Stimulated activated CD8-positive, alpha-beta memory T cell treated with anti-CD3 and anti-CD28 coated beads, Interleukin-2, amount 100 ng/mL, for 1 hour (primary cell): ENCODE data around the gene SCLT1.

Experiments
- DNase-seq, 2 donors: peaks; one replicate each; pipeline ENCODE4 v3.0.0-alpha.2; 2020; ENCODE audit warnings: low read depth in 2 of 2

Gene SCLT1

GRCh38 chr4:128869776-128870509 lies 223.4 kb downstream of the SCLT1 start:
- no peak for DNase-seq

- DNase-seq = no peak
Observed at GRCh38 chr4:128868758-128869157, 224.6 kb downstream of the SCLT1 start.

- DNase-seq = no peak
Observed at GRCh38 chr4:128866691-128867090, 226.6 kb downstream of the SCLT1 start.

- no peak for DNase-seq
Observed at GRCh38 chr4:128866269-128866668, 227.1 kb downstream of the SCLT1 start.

GRCh38 chr4:128865132-128865531 lies 228.2 kb downstream of the SCLT1 start:
- DNase-seq = no peak

- DNase-seq = peak in 1 of 2 donors; percentile 47
Observed at GRCh38 chr4:128863312-128864075, 229.8 kb downstream of the SCLT1 start.

GRCh38 chr4:128862608-128863311 lies 230.6 kb downstream of the SCLT1 start:
- DNase-seq = no peak

GRCh38 chr4:128861856-128862518 lies 231.4 kb downstream of the SCLT1 start:
- no peak for DNase-seq

- no peak for DNase-seq
Observed at GRCh38 chr4:128859887-128860677, 233.3 kb downstream of the SCLT1 start.

GRCh38 chr4:128858879-128859671 lies 234.3 kb downstream of the SCLT1 start:
- no peak for DNase-seq

- no peak for DNase-seq
Observed at GRCh38 chr4:128856246-128856645, 237.1 kb downstream of the SCLT1 start.

- no peak for DNase-seq
Observed at GRCh38 chr4:128855621-128856020, 237.7 kb downstream of the SCLT1 start.

GRCh38 chr4:128854433-128854832 lies 238.9 kb downstream of the SCLT1 start:
- DNase-seq = no peak

GRCh38 chr4:128853741-128854140 lies 239.6 kb downstream of the SCLT1 start:
- DNase-seq = no peak

- DNase-seq = no peak
Observed at GRCh38 chr4:128850252-128850651, 243.1 kb downstream of the SCLT1 start.

GRCh38 chr4:128848461-128848860 lies 244.9 kb downstream of the SCLT1 start:
- no peak for DNase-seq

- no peak for DNase-seq
Observed at GRCh38 chr4:128847082-128847724, 246.1 kb downstream of the SCLT1 start.

GRCh38 chr4:128846063-128846462 lies 247.3 kb downstream of the SCLT1 start:
- no peak for DNase-seq

- DNase-seq = no peak
Observed at GRCh38 chr4:128844931-128845330, 248.4 kb downstream of the SCLT1 start.

GRCh38 chr4:128841402-128841801 lies 251.9 kb downstream of the SCLT1 start:
- no peak for DNase-seq
